A172 (cell line): ENCODE data around the gene BCOR. TPM values are rescaled to one million over a fixed set of nuclear protein-coding genes. Genes with fewer than 3 reads are reported as not detected.

Experiments used
- DNase-seq: peaks from one replicate; pipeline ENCODE4 v3.0.0-alpha.2; 2015; ENCODE audit warnings: low spot score
- total RNA-seq: library from RNA; depleted of rRNA; stranded (reverse); fragments of >200 nt; shearing (Covaris generic); gene quantifications from 2 replicates; pipeline ENCODE4 v1.2.3, GENCODE V29; 2014

BCOR gene
- total RNA-seq, 1 experiment from 2014 or later, result 20.5 TPM

- no peak for DNase-seq
Measured at GRCh38 chrX:40063555-40063954, 34.2 kb downstream of the BCOR start.

- DNase-seq, result no peak
Measured at GRCh38 chrX:40062525-40063155, 35.1 kb downstream of the BCOR start.

DNA sequence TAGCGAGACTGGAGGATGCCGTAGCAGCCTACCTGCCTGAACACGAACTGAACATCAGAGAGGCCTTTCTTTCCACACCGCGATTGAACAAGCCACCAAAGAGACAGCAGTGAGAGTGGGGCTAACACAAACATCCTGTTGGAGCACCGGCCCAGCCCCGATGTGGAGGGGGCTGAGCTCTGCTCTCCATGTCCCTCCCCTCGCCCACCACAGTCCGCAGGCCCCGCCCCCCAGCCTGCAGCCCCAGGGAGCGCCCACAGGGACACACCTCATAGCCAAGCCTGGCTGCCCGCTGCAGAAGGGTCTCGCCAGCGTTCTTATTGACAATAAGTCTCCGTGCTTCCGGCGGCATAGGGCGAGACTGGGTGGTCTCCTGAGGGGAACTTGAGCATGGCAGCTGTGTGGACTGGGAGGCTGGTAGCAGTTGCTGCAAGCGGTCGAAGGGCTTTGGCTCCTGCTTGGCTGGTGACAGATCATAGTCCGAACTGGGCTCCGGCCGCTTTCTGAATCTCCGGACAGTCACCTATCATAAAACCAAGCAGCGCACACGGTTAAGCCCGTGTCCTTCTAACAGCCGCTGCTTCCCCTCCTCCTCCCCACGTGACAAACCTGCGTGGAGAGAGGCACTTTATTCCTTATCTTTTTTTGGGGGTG lies 35.8 kb downstream of the BCOR start:
- DNase-seq, result no peak

GRCh38 chrX:40061005-40061404 lies 36.8 kb downstream of the BCOR start:
- no peak for DNase-seq

DNA sequence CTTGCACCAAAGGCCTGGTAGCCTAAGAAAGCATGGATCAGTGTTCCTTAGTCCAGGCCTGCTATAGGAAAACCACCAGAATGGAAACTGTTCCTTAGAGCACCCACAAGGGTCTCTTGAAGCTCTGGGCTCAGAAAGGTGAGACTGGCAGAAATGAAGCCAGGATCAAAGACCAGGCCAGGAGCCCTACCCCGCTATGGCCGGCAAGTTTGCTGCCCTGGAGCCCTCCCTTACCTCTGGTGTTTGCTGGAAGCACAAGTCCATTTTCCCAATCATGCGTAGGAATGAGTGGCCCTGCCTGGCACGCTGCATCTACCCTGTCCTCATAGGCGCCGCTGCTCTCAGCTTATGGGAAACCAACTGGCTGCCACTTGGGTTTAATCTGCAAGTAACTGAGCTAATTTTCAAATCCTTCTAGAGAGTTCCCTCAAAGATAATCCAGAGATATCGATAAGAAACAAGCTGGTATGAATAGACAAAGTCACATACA lies 37.4 kb downstream of the BCOR start:
- DNase-seq, result no peak

- no peak for DNase-seq
Measured at GRCh38 chrX:40058719-40059118, 39.0 kb downstream of the BCOR start.

DNA sequence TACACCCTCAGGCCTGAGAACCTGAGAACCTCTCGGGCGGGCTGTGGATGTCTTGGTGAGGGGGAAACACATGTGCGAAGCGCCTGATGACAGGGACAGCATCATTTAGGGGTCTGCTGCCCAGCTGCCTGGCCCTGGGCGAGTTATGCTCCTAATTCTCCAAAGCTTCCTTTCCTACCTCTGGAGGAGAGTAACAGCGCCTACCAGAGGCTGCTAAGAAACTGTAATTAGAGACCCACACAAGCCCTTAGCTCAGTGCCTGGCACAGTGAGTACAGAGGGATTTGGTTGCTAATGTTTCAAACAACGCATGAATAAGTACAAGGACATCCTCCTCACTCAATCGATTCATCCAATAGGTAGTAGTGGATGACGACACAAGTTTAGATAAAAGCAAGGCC lies 40.4 kb downstream of the BCOR start:
- no peak for DNase-seq

DNA sequence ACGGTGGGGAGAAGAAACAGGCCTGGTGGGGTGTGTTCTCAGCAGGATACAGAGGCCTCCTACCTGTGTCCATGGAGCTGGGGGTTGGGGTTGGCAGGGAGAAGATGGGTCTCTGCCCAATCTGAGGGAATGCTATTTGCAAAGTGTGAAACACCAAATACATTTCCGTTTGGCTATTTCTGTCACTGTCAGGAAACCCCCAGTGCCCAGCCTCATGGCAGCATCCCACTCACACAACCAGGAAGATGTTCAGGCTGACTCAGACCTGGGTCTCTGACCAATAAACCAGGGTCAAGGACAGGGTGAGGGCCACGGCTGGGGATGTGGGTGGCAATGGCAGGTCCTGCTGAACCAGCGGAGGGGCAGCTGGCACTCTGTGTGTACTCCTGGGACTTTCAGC lies 41.3 kb downstream of the BCOR start:
- DNase-seq, result peak; percentile 34

DNA sequence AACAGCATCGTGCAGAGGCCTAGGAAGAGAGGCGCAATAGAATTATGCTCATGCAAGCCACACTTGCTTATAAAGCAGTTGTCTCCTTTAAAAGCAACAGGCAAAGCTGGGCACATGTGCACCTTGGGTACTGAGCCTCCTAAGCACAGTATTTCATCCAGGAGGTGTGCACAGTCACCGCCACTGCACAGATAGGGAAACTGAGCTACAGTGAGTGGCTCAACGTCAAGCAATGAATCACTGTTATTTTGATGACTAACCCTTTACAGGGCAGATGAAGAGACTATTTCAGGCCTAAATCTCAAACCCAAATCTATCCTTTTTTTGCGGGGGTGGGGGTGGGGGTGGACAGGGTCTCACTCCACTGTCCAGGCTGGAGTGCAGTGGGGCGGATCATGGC lies 42.3 kb downstream of the BCOR start:
- no peak for DNase-seq

DNA sequence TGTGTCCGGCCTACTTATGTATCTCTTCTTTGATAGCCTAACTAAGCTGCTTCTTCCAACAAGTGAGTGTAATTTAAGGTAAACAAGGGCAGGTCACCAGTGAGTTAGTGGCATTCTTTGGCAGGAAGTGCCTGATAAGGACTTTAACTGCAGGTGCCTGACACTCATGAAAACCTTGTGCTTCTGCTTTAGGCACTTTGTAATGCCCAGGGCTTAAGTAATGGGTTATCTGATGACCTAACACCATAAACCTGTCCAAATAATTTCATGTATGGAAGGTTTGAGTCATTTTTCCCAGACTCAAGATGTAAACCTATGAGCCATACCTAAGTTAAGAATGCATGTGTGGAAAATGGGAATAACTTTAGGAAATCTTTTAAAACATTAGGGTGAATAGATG lies 43.0 kb downstream of the BCOR start:
- peak; percentile 38 for DNase-seq

GRCh38 chrX:40050532-40050931 lies 47.2 kb downstream of the BCOR start:
- DNase-seq, result no peak

DNA sequence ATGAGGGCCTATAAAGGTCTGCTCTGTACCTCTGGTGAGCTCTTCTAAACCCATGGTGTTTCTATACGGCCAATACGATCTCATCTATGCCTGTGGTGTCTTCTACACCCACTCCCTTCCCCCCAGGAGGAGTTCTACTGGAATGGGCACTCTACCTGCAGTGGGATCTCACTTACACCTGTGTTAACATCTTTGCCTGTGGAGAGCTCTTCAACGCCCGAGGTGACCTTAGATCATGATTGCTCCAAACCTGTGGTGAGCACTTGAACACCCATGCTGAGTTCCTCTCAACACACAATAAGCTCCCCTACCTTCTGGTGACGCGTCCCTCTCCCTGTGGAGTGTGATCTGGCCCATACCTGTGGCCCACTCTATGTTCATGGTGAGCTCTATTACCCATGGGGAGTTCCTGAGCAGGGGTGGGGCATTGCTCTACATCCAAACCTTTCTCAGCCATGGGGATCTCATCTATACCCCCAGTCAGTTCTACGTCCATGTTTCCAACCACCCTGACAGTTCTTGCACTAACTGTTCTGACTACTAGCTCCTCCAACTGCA lies 48.6 kb downstream of the BCOR start:
- DNase-seq, result no peak

GRCh38 chrX:40047485-40047884 lies 50.3 kb downstream of the BCOR start:
- no peak for DNase-seq

- DNase-seq, result no peak
Measured at GRCh38 chrX:40043895-40044294, 53.9 kb downstream of the BCOR start.

- no peak for DNase-seq
Measured at GRCh38 chrX:40041915-40042314, 55.8 kb downstream of the BCOR start.

GRCh38 chrX:40040686-40041461 lies 56.9 kb downstream of the BCOR start:
- no peak for DNase-seq

DNA sequence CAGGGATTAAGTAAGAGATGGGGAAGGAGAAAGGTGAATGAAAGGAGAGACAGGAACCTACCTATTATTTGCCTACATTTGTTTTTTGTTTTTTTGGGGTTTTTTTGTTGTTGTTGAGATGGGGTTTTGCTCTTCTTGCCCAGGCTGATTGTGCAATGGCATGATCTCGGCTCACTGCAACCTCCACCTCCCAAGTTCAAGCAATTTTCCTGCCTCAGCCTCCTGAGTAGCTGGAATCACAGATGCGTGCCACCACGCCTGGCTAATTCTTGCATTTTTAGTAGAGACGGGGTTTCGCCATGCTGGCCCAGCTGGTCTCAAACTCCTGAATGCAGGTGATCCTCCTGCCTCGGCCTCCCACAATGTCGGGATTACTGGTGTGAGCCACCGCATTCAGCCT lies 57.9 kb downstream of the BCOR start:
- no peak for DNase-seq

DNA sequence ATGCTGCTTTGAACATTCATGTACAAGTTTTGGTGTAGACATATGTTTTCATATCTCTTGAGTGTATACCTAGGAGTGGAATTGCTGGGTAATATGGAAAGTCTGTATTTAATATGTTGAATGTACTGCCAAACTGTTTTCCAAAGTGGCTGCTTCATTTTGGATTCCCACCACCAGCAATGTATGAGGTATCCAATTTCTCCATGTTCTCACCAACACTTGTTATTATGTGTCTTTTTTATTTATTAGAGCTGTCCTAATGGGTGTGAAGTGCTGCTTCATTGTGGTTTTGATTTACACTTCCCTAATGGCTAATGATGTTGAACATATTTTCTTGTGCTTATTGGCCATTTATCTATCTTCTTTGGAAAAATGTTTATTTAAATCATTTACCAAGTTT lies 60.4 kb downstream of the BCOR start:
- no peak for DNase-seq

DNA sequence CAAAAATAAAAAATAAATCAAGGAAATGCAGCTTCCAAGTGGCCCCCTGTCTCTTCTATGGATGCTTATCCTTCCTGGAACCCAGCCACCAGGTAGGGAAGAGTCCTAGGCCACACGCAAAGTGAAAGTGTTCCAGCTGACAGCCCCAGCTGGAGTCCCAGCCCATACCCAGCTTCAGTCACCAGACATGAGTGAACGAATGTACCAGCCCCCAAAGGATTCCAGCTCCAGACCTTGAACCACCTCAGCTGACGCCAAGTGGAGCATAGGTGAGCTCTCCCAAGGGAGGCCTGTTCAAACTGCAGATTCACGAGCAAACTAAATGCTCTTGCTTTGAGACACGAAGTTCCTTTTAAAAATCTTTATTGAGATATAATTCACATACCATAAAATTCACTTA lies 62.0 kb downstream of the BCOR start:
- no peak for DNase-seq

DNA sequence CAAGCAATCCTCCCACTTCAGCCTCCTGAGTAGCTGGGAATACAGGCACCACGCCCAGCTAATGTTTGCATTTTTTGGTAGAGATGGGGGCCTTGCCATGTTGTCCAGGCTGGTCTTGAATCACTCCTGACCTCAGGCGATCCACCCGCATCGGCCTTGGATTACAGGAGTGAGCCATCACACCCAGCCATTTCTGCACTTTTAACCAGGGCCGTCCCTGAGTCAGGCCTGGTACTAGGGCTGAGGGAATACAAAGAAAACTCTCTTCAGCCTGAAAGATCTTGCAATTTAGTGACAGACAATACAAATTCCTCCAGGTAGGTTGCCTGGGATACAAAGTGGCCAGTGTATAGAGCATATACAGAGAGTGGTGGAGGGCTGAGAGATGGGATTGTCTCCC lies 65.8 kb downstream of the BCOR start:
- no peak for DNase-seq

GRCh38 chrX:40030205-40030604 lies 67.6 kb downstream of the BCOR start:
- no peak for DNase-seq

DNA sequence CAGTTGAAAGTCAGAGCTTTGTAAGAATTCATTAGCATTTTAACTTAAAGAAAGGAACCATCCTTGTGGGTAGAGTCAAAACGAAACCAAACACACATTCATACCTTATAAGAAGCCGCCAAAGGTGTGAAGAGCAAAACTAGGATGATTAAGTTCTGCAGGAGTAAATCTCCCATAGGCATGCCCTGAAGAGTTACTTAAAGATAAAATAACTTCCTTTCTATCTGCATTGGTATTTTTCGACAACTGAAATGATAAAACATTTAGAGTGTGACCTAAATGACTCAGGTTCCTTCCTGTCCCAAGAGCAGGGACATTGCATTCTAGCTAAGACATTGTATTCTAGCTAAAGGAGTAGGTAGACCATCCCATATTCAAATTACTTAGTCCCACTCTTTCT lies 75.3 kb downstream of the BCOR start:
- DNase-seq, result no peak

DNA sequence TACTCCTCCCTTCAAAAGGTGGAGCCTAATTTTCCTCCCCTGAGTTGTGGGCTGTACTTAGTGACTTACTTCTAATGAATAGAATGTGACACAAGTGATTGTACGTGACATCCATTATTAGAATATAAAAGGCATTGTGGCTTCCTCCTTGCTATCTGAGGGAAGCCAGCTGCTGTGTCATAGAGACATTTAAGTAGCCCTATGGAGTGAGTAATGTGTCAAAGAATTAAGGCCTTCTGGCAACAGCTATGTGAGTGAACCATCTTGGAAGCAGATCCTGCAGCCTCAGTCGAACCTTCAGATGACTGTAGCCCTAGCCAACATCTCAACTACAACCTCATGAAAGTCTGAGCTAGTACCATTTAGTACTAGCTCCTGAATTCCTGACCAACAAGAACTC lies 76.1 kb downstream of the BCOR start:
- no peak for DNase-seq
